GM23338 (cell line): ENCODE data around the gene GAPDH. TPM values are rescaled to one million over a fixed set of nuclear protein-coding genes. Genes with fewer than 3 reads are reported as not detected.

Experiments used
- ATAC-seq: fragments of 200-7000 bp; cut with Tn5 transposase; 3 replicates; pipeline ENCODE4 v1.9.1; 2020
- DNase-seq: peaks from one replicate; pipeline ENCODE4 v3.0.0-alpha.2; 2015; ENCODE audit warnings: low spot score
- H2AFZ ChIP-seq: fragments of 200-600 bp; sonication (generic); 2 replicates; pipeline ENCODE4 v1.8.0; 2016; ENCODE audit warnings: antibody characterized with exemption, mild to moderate bottlenecking, moderate library complexity
- H3F3A ChIP-seq: fragments of 200-600 bp; sonication (generic); replicated peaks from 2 replicates; pipeline ENCODE4 v1.8.0; 2017; ENCODE audit warnings: antibody characterized with exemption, mixed run types, low read depth
- H3K27ac ChIP-seq: fragments of 200-600 bp; sonication (generic); 2 replicates; pipeline ENCODE4 v1.6.1; 2016; ENCODE audit warnings: low read depth
- H3K27me3 ChIP-seq: fragments of 200-600 bp; sonication (generic); 2 replicates; pipeline ENCODE4 v1.8.0; 2016; ENCODE audit warnings: mild to moderate bottlenecking, mixed run types, moderate library complexity; ENCODE audit not compliant: insufficient read depth
- H3K36me3 ChIP-seq: fragments of 200-600 bp; sonication (generic); 2 replicates; pipeline ENCODE4 v1.8.0; 2016; ENCODE audit warnings: mild to moderate bottlenecking; ENCODE audit not compliant: insufficient read depth
- H3K4me1 ChIP-seq: fragments of 200-600 bp; sonication (generic); 2 replicates; pipeline ENCODE4 v1.8.0; 2016; ENCODE audit warnings: mild to moderate bottlenecking, moderate library complexity; ENCODE audit not compliant: insufficient read depth
- H3K4me2 ChIP-seq: fragments of 200-600 bp; sonication (generic); 2 replicates; pipeline ENCODE4 v1.7.1; 2017; ENCODE audit warnings: mixed run types
- H3K4me3 ChIP-seq: fragments of 200-600 bp; sonication (generic); 2 replicates; pipeline ENCODE4 v1.6.1; 2016; ENCODE audit warnings: mixed run types
- H3K79me2 ChIP-seq: fragments of 200-600 bp; sonication (generic); replicated peaks from 2 replicates; pipeline ENCODE4 v1.8.0; 2017; ENCODE audit warnings: mild to moderate bottlenecking; ENCODE audit not compliant: insufficient read depth
- H3K9me2 ChIP-seq: fragments of 200-600 bp; sonication (generic); 2 replicates; pipeline ENCODE4 v1.8.0; 2017; ENCODE audit not compliant: insufficient read depth
- H4K20me1 ChIP-seq: fragments of 200-600 bp; sonication (generic); replicated peaks from 2 replicates; pipeline ENCODE4 v1.8.0; 2017; ENCODE audit warnings: mild to moderate bottlenecking; ENCODE audit not compliant: insufficient read depth
- H3K27ac Mint-ChIP-seq: 2 replicates; pipeline ENCODE4 v1.8.0; 2020; ENCODE audit warnings: inconsistent platforms, mild to moderate bottlenecking, moderate library complexity, mixed read lengths
- H3K27me3 Mint-ChIP-seq: 3 replicates; pipeline ENCODE4 v1.8.0; 2022; ENCODE audit warnings: low read depth, mild to moderate bottlenecking, moderate library complexity, mixed read lengths, inconsistent platforms; ENCODE audit not compliant: insufficient read depth, poor library complexity
- H3K36me3 Mint-ChIP-seq: 3 replicates; pipeline ENCODE4 v1.8.0; 2021; ENCODE audit warnings: low read depth, mild to moderate bottlenecking, inconsistent platforms, moderate library complexity, mixed read lengths
- H3K4me1 Mint-ChIP-seq: 3 replicates; pipeline ENCODE4 v1.8.0; 2020; ENCODE audit warnings: mild to moderate bottlenecking, inconsistent platforms, mixed read lengths
- H3K4me3 Mint-ChIP-seq: 3 replicates; pipeline ENCODE4 v1.8.0; 2021; ENCODE audit warnings: moderate library complexity, mild to moderate bottlenecking, inconsistent platforms, mixed read lengths
- H3K9me3 Mint-ChIP-seq: 3 replicates; pipeline ENCODE4 v1.8.0; 2020; ENCODE audit warnings: moderate library complexity, mild to moderate bottlenecking, inconsistent platforms, mixed read lengths
- CREB1 ChIP-seq: fragments of 250-450 bp; sonication (Bioruptor Pico); IDR thresholded peaks from 2 replicates; pipeline ENCODE4 v1.5.0; 2020; ENCODE audit warnings: low read depth, mild to moderate bottlenecking, moderate library complexity
- EZH2 ChIP-seq: fragments of 200-600 bp; sonication (generic); IDR thresholded peaks from one replicate; pipeline ENCODE4 v1.8.0; 2017; ENCODE audit warnings: antibody characterized with exemption, mild to moderate bottlenecking, low read depth; ENCODE audit not compliant: unreplicated experiment
- EZH2phosphoT487 ChIP-seq: fragments of 200-600 bp; sonication (generic); IDR thresholded peaks from one replicate; pipeline ENCODE4 v1.8.1; 2018; ENCODE audit warnings: antibody characterized with exemption; ENCODE audit not compliant: unreplicated experiment
- JUNB ChIP-seq: IDR thresholded peaks from one replicate; pipeline ENCODE4 v1.6.1; 2016; ENCODE audit warnings: antibody characterized with exemption; ENCODE audit not compliant: unreplicated experiment
- NANOG ChIP-seq: IDR thresholded peaks from 2 replicates; pipeline ENCODE4 v1.6.1; 2016; ENCODE audit warnings: antibody characterized with exemption, borderline replicate concordance
- POLR2AphosphoS5 ChIP-seq: IDR thresholded peaks from 2 replicates; pipeline ENCODE4 v1.6.1; 2016; ENCODE audit warnings: antibody characterized with exemption, low read depth
- ZNF114 ChIP-seq: fragments of 250-450 bp; sonication (Bioruptor Pico); IDR thresholded peaks from 2 replicates; pipeline ENCODE4 v1.5.0; 2020; ENCODE audit warnings: mild to moderate bottlenecking, moderate library complexity
- ZNF462 ChIP-seq: fragments of 250-450 bp; sonication (Bioruptor Pico); IDR thresholded peaks from 2 replicates; pipeline ENCODE4 v1.5.0; 2020; ENCODE audit warnings: mild to moderate bottlenecking, moderate library complexity
- polyA plus RNA-seq: library from polyadenylated mRNA; unstranded; fragments of >200 nt; fragmentation: Nextera tagmentation; extraction: Ambion mirVana; gene quantifications from 2 replicates; pipeline ENCODE4 v1.2.1, GENCODE V29; 2016
- total RNA-seq: library from RNA; depleted of rRNA; stranded (reverse); fragments of >200 nt; shearing (Covaris generic); gene quantifications from 2 replicates; pipeline ENCODE4 v1.2.3, GENCODE V29; 2014
- TF ChIP-seq, protein P1 (sequence below), 2 experiments: fragments of 200-600 bp in 1 of 2; sonication (generic) in 1 of 2; conservative IDR thresholded peaks; 2 replicates each; pipeline versions ENCODE4 v1.5.1 to v1.6.1; 2016 to 2017; ENCODE audit warnings: antibody characterized with exemption in 2 of 2, low read depth in 2 of 2, mild to moderate bottlenecking in 2 of 2, moderate library complexity in 1 of 2
- TF ChIP-seq, protein P2 (sequence below): IDR thresholded peaks from 2 replicates; pipeline ENCODE4 v1.6.1; 2016; ENCODE audit warnings: antibody characterized with exemption
- TF ChIP-seq, protein P3 (sequence below): IDR thresholded peaks from one replicate; pipeline ENCODE4 v1.6.1; 2018; ENCODE audit warnings: antibody characterized with exemption; ENCODE audit not compliant: unreplicated experiment

The GAPDH gene
- total and polyA plus RNA-seq, 2 experiments from 2014 or later: 5,853 to 6,219 TPM

DNA sequence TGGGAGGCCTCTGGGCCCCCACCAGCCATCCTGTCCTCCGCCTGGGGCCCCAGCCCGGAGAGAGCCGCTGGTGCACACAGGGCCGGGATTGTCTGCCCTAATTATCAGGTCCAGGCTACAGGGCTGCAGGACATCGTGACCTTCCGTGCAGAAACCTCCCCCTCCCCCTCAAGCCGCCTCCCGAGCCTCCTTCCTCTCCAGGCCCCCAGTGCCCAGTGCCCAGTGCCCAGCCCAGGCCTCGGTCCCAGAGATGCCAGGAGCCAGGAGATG is 729 bp upstream of the GAPDH start (continued):
- TF ChIP-seq, protein P1, sequence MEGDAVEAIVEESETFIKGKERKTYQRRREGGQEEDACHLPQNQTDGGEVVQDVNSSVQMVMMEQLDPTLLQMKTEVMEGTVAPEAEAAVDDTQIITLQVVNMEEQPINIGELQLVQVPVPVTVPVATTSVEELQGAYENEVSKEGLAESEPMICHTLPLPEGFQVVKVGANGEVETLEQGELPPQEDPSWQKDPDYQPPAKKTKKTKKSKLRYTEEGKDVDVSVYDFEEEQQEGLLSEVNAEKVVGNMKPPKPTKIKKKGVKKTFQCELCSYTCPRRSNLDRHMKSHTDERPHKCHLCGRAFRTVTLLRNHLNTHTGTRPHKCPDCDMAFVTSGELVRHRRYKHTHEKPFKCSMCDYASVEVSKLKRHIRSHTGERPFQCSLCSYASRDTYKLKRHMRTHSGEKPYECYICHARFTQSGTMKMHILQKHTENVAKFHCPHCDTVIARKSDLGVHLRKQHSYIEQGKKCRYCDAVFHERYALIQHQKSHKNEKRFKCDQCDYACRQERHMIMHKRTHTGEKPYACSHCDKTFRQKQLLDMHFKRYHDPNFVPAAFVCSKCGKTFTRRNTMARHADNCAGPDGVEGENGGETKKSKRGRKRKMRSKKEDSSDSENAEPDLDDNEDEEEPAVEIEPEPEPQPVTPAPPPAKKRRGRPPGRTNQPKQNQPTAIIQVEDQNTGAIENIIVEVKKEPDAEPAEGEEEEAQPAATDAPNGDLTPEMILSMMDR (conservative IDR thresholded peaks at IDR 0.05; ENCODE audit: low read depth in 2 of 2): no peak
- TF ChIP-seq CREB1 (peak; percentile 18; the same call in 1 of the 2 replicates), EZH2 (no peak), JUNB (no peak), EZH2phosphoT487 (no peak), NANOG (no peak), POLR2AphosphoS5 (0 out of 2 replicates have a peak, but pooled peaks have one; percentile 14)
- TF ChIP-seq, protein P2, sequence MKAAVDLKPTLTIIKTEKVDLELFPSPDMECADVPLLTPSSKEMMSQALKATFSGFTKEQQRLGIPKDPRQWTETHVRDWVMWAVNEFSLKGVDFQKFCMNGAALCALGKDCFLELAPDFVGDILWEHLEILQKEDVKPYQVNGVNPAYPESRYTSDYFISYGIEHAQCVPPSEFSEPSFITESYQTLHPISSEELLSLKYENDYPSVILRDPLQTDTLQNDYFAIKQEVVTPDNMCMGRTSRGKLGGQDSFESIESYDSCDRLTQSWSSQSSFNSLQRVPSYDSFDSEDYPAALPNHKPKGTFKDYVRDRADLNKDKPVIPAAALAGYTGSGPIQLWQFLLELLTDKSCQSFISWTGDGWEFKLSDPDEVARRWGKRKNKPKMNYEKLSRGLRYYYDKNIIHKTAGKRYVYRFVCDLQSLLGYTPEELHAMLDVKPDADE: no peak; the same call in 1 of the 2 replicates

- Histone ChIP-seq H3K36me3 (peaks cover 45% of the 10 kb centered on the region), H3F3A (peaks cover 78% of the 10 kb centered on the region), H3K4me2 (peak overlapping the region; percentile 96), H3K27me3 (no peaks in the 10 kb centered on the region), H3K27ac (peak overlapping the region; percentile 98), H4K20me1 (peaks cover 18% of the 10 kb centered on the region), H3K4me1 (peaks cover 34% of the 10 kb centered on the region), H3K4me3 (peak overlapping the region; percentile 96), H2AFZ (no peak overlapping the region), H3K79me2 (peaks cover 35% of the 10 kb centered on the region), H3K9me2 (no peaks in the 10 kb centered on the region)
- DNase-seq (no peak), ATAC-seq (peak; percentile 2; the same call in 2 of the 3 replicates)
- Mint-ChIP-seq H3K4me1 (peaks cover 40% of the 10 kb centered on the region), H3K4me3 (peak overlapping the region; percentile 93), H3K36me3 (peaks cover 84% of the 10 kb centered on the region), H3K27me3 (peaks cover 65% of the 10 kb centered on the region), H3K27ac (peak overlapping the region; percentile 100), H3K9me3 (peaks cover 20% of the 10 kb centered on the region; the same call in 2 of the 3 replicates)
- TF ChIP-seq, protein P2: no peak
- TF ChIP-seq, protein P3, sequence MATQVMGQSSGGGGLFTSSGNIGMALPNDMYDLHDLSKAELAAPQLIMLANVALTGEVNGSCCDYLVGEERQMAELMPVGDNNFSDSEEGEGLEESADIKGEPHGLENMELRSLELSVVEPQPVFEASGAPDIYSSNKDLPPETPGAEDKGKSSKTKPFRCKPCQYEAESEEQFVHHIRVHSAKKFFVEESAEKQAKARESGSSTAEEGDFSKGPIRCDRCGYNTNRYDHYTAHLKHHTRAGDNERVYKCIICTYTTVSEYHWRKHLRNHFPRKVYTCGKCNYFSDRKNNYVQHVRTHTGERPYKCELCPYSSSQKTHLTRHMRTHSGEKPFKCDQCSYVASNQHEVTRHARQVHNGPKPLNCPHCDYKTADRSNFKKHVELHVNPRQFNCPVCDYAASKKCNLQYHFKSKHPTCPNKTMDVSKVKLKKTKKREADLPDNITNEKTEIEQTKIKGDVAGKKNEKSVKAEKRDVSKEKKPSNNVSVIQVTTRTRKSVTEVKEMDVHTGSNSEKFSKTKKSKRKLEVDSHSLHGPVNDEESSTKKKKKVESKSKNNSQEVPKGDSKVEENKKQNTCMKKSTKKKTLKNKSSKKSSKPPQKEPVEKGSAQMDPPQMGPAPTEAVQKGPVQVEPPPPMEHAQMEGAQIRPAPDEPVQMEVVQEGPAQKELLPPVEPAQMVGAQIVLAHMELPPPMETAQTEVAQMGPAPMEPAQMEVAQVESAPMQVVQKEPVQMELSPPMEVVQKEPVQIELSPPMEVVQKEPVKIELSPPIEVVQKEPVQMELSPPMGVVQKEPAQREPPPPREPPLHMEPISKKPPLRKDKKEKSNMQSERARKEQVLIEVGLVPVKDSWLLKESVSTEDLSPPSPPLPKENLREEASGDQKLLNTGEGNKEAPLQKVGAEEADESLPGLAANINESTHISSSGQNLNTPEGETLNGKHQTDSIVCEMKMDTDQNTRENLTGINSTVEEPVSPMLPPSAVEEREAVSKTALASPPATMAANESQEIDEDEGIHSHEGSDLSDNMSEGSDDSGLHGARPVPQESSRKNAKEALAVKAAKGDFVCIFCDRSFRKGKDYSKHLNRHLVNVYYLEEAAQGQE: no peak
- no peak for TF ChIP-seq CREB1
- no peak for TF ChIP-seq EZH2phosphoT487
- TF ChIP-seq ZNF114 (CRISPR knock-in tag): no peak
- no peak for TF ChIP-seq JUNB
- no peak for TF ChIP-seq ZNF462
Measured at GRCh38 chr12:6534695-6534944, 303 bp downstream of the GAPDH start.
